GM19193 (cell line): ENCODE results near the gene TBX15.

ENCODE experiments used
- POLR2A ChIP-seq: IDR thresholded peaks from 4 replicates; pipeline ENCODE4 v1.6.1; 2011; ENCODE audit not compliant: insufficient read depth, insufficient read length; ENCODE audit errors: extremely low read depth

The TBX15 gene

DNA sequence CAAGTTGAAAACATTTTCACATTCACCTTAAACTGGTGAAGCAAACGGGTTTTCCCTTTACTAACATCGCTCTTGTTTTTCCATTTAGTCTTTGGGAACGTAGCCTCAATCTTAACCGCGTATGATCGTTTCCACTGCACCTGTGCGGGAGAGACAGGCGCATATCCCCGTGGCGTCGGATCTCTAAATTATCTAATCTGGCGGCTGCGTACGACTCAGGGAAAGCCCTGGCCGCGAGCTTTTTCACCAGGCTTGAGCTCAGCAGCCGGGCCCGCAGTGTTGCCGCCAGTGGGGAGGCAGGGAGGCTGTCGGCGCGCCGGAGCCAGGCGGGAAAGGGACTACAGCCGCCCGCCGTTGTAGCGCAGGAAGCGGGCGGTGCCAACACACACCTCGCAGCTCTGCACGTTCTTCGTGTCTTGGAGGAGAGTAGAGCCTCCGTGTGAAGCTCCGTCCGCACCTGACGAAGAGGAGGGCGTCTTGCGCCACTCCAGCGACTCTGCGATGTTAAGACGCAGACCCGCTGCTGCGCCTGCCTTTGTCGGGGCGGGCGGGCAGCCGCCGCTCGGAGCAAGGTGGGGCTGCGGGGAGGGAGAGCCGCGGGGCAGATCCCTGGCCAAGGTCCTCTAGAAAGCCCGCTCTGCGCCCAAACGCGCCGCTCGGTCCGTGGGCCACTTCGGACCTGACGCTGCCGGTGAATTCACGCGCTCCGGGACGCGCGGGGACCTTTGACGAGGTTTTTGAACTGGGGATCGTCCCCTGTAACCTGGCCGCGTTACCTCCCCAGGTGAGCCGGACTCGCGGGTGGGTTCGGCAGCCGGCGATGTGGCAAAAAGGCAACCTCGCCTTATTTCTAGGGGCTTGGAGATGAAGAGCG lies 18.5 kb upstream of the TBX15 start:
- TF ChIP-seq POLR2A = no peak

DNA sequence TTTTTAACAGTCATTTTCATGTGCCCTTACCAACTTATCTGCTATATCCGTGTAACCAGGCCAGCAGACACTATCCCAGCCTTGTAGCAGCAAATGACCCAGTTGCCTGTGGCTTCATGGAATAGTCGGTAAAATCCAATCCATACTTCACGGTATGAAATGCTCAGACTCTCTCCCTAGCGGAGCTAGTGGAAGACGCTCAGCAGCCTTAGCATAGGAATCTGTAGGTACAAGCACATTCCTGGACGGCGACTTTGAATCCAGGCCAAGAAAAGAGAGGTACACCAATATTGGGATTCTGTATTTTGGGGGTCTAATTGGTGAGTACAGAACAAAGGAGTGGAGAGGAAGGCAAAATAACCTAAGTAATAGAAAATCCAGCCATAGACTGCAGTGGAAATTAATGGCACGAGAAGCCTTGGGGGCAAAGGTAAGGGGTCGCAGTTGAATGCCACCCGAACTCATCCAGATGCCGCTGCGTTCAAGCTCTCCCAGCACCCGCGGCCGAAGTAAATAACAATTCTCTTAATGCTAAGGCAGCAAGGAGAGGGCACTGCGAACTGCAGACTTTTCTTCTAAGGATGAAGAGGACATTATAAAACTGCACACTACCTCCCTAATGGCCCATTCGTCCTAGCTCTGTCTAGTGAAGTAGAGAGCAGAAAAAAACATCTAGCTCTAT lies 17.7 kb upstream of the TBX15 start:
- TF ChIP-seq POLR2A = no peak

DNA sequence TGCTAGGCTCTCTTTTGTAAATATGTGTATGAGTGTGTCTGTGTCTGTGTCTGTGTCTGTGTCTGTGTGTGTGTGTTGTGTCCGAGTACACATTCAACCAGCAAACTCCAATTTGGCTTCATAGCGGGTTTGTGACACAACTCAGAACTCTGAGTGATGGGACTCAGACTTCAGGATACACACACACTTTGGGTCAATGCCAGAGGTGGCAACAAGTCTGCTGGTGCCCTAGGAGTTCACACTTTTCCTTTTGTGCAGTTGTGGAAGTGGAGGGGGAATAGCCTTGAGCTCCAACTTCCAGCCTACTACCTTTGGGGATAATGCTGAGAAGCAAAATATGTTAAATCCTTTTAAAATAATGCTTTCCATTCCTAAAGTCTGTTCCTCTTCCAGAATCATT lies 16.6 kb upstream of the TBX15 start:
- no peak for TF ChIP-seq POLR2A

DNA sequence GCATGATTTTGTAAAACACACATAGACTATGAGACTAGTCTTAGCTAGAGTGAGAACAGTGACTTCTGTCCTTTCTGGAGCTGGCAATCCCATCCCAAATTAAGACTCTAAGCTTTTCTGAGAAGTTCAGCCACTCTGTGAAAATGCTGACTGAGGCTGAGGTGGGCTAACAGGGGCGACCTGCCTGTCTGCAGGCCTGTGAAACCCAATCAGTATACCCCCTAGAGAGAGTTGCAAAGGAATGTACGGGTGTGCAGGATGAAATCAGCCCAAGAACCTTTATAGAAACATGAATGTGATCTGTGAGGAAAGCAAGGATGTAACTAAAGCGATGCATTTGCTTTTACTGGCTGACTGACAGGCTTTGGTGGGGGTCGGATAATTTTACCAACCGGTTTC lies 16.0 kb upstream of the TBX15 start:
- no peak for TF ChIP-seq POLR2A

DNA sequence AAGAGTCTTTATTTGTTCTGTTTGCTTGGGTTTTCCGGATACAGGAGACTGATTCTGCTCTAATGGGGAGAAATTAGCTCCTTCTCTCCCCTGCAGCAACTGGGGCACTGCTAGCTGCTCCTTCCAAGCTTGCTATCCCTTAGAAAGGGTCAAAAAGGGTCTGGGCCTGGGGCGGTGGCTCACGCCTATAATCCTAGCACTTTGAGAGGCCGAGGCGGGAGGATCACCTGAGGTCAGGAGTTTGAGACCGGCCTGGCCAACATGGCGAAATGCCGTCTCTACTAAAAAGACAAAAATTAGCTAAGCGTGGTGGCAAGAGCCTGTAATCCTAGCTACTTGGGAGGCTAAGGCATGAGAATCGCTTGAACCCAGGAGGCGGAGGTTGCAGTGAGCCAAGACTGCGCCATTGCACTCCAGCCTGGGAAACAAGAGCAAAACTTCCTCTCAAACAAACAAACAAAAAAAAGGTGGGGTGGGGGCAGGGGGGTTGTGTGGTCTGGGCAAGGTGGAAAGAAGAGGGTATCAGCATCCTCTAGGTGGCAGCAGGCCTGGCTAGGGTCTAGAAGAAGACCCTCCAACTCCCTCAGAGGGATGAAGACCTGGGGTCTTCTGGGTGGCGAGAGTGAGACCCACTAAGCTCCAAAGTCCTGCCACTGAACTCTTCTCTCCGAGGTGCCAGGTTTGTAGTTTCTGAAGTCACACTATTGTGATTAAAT lies 15.4 kb upstream of the TBX15 start:
- TF ChIP-seq POLR2A = no peak

- no peak for TF ChIP-seq POLR2A
Measured at GRCh38 chr1:119002028-119002686, 14.0 kb upstream of the TBX15 start.

DNA sequence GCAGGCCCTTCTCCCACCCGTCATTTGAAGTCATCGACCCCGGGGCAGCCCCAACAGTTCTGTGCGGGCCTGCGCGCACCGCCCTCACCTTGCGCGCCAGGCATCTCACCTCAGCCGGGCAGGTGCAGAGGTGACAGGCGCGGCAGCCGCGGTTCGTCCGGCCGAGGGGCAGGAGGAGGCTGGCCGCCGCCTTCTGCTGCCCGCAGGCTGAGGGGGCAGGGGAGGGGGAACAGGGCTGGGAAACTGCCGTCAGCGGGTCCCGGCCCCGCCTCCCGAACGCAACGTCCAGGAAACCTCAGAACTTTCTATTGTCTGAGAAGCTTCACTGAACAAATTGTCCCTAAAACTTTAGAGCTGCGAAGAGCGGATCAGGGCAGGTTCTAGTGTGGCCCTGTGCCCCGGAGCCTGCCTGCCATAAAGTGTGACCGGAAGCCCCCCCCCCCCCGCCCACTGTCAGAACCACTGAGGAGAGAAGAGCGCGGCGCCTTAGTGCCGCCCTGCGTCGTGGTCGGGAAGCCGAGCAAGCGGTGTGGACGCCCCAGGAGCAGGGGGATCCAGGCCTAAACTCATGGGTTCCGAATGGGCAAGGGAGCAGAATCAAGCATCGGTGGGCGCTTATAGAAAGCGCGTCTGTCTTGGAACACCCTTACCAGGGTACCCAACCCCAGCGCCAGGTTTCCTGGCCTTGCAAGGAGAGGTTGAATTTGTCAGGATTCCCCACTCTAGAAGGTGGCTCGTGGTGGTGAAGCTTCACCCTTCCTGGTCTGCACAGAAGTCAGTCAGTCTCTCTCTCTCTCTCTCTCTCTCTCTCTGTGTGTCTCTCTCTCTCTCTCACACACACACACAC lies 13.3 kb upstream of the TBX15 start:
- TF ChIP-seq POLR2A = no peak

DNA sequence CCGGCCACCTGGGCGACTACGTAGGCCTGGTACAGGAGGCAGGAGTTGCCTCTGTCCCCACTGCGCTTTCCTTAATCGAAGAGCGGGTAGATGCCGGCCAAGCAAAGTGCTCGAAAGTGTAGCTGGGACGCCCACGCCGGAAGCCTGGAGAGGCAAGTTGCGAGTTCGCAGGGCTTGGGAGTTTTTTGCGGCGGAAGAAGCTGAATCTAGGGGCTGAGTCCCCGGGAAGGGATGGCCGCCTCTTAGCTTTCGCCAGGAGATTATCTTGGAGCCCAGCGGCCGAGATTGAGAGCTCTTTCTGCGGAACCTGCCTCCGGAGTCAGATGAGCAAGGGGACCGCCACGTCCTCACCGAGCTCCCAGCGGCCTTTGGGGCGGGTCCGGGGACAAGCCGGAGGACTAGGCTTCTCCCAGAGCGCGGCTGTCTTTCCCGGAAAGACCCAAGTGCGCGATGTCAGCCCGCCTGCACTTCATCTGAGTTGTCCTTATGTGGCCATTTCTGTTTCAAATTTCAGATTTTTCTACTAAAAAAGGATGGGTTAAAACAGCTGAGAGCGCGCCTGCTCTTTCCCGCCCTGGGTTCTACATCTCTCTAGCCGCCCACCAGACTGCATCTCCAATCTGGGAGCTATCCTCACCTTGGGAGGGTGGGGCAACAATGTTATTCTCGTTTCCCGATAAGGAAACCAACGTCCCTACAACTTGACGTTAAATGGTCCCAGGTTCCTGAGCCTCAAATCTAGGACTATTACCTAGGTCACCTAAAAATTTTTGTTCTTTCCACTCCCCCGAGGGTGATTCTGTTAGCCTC lies 12.4 kb upstream of the TBX15 start:
- no peak for TF ChIP-seq POLR2A

- TF ChIP-seq POLR2A = no peak
Measured at GRCh38 chr1:118999348-119000071, 11.4 kb upstream of the TBX15 start.

- TF ChIP-seq POLR2A = no peak
Measured at GRCh38 chr1:118998171-118998570, 10.0 kb upstream of the TBX15 start.

DNA sequence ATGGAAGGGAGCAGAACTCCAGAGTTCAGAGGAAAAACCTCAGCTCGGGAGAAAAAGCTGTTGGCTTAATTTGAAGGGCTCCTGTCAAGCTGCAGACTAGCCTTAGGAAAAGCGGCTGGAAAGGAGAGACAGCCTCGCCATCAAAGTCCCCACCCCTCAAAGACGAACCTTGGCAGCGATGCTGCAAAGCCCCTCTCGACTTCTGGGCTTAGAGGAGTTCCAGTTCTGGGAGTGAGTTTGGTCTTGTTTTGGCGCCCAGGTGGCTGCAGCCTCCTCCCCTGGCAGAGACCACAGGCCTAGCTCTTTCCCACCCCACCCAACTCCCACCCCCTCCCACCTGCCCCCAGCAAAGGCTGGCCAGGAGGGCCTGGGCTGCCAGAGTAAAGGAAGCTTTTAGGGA lies 9.1 kb upstream of the TBX15 start:
- no peak for TF ChIP-seq POLR2A

DNA sequence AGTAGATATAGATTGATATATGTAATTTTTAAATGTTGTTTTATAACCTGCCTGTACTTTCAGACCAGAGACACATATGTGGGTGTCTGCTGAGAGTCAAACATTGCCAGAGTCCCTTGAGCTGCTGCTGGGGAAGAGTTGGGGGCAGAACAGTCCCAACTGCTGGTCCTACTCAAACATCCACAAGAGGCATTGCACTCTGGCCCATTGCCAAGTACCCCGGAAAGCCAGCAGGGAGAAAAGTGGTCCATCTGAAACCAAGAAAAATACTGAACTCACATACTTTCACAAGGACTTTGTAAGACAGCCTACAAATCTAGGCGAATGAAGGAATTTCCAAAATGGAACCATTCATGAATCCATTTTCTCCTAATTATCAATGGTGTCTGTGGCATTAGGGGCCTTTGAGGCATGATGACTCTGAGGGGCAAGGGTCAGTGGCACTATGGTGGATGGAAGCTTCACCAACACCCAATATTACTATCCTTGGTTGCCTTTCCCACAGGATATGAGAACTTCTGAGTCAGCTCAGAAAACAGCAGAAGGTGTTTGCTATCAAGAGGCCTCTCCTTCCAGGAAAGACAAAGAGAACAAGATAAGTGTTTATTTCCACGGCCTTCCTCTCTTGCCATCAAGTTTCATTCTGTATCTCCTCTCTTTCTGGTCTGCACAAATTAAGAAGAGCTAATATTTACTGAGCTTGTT lies 7.3 kb upstream of the TBX15 start:
- TF ChIP-seq POLR2A = no peak

- no peak for TF ChIP-seq POLR2A
Measured at GRCh38 chr1:118993700-118994026, 5.5 kb upstream of the TBX15 start.
